ENCODE results near the gene B4GALNT4.
"Not testable (repeated sequence)": the region's sequence is repeated elsewhere in the genome, so short reads cannot be mapped to it uniquely, and the experiment has no call there.

B4GALNT4 gene

GRCh38 chr11:420054-420910 is 51.0 kb downstream of the B4GALNT4 start:
- Mint-ChIP-seq H3K27me3 (ENCODE audit: low read depth) (peaks cover 50% of the 10 kb centered on the region), H3K4me1 (no peaks in the 10 kb centered on the region), H3K4me3 (peak overlapping the region in 1 of 3 experiments; percentile 13), H3K36me3 (ENCODE audit: low read depth) (peaks cover 2% of the 10 kb centered on the region), H3K9me3 (peaks cover 5% of the 10 kb centered on the region), H3K27ac (no peak overlapping the region)
- no peak for TF ChIP-seq CTCF (IDR thresholded peaks at IDR 0.05; ENCODE audit: unreplicated experiment in 3 of 3)

GRCh38 chr11:420911-421321 is 51.6 kb downstream of the B4GALNT4 start:
- H3K36me3 Mint-ChIP-seq (ENCODE audit: low read depth), result peaks cover 3% of the 10 kb centered on the region
- H3K27me3 Mint-ChIP-seq (ENCODE audit: low read depth), result peaks cover 45% of the 10 kb centered on the region
- no peak overlapping the region for H3K4me3 Mint-ChIP-seq
- H3K4me1 Mint-ChIP-seq, result no peaks in the 10 kb centered on the region
- H3K9me3 Mint-ChIP-seq, result peaks cover 5% of the 10 kb centered on the region
- no peak for TF ChIP-seq CTCF (IDR thresholded peaks at IDR 0.05; ENCODE audit: unreplicated experiment in 3 of 3)
- H3K27ac Mint-ChIP-seq, result no peak overlapping the region

GRCh38 chr11:422249-422656 is 53.0 kb downstream of the B4GALNT4 start:
- H3K9me3 Mint-ChIP-seq, result peaks cover 5% of the 10 kb centered on the region
- no peak overlapping the region for H3K27ac Mint-ChIP-seq
- H3K4me1 Mint-ChIP-seq, result no peaks in the 10 kb centered on the region
- peaks cover 3% of the 10 kb centered on the region for H3K36me3 Mint-ChIP-seq (ENCODE audit: low read depth)
- no peak overlapping the region for H3K4me3 Mint-ChIP-seq
- no peak for TF ChIP-seq CTCF (IDR thresholded peaks at IDR 0.05; ENCODE audit: unreplicated experiment in 3 of 3)
- peaks cover 40% of the 10 kb centered on the region for H3K27me3 Mint-ChIP-seq (ENCODE audit: low read depth)

- H3K4me1 Mint-ChIP-seq, result no peaks in the 10 kb centered on the region
- no peak overlapping the region for H3K4me3 Mint-ChIP-seq
- H3K27me3 Mint-ChIP-seq (ENCODE audit: low read depth), result peaks cover 25% of the 10 kb centered on the region
- no peak overlapping the region for H3K27ac Mint-ChIP-seq
- peaks cover 5% of the 10 kb centered on the region for H3K9me3 Mint-ChIP-seq
- H3K36me3 Mint-ChIP-seq (ENCODE audit: low read depth), result peaks cover 3% of the 10 kb centered on the region
- no peak for TF ChIP-seq CTCF (IDR thresholded peaks at IDR 0.05; ENCODE audit: unreplicated experiment in 3 of 3)
Measured at GRCh38 chr11:424232-424631, 54.9 kb downstream of the B4GALNT4 start.

GRCh38 chr11:424766-425165 is 55.5 kb downstream of the B4GALNT4 start:
- not testable (repeated sequence) for H3K36me3 Mint-ChIP-seq (ENCODE audit: low read depth); H3K27ac Mint-ChIP-seq; H3K9me3 Mint-ChIP-seq; H3K4me3 Mint-ChIP-seq; H3K4me1 Mint-ChIP-seq
- H3K27me3 Mint-ChIP-seq (ENCODE audit: low read depth), result peaks cover 25% of the 10 kb centered on the region

- Mint-ChIP-seq H3K27me3 (ENCODE audit: low read depth) (peaks cover 21% of the 10 kb centered on the region), H3K4me3 (no peak overlapping the region), H3K4me1 (no peaks in the 10 kb centered on the region), H3K27ac (no peak overlapping the region), H3K9me3 (peaks cover 5% of the 10 kb centered on the region), H3K36me3 (ENCODE audit: low read depth) (peaks cover 3% of the 10 kb centered on the region)
- no peak for TF ChIP-seq CTCF (IDR thresholded peaks at IDR 0.05; ENCODE audit: unreplicated experiment in 3 of 3)
Measured at GRCh38 chr11:425301-425700, 56.0 kb downstream of the B4GALNT4 start.
